Upper lobe of left lung (tissue), 6 donors: Measurements from ENCODE around the gene PRPS1. TPM values are rescaled to one million over a fixed set of nuclear protein-coding genes. Genes with fewer than 3 reads are reported as not detected.
"Not testable (repeated sequence)": the region's sequence is repeated elsewhere in the genome, so short reads cannot be mapped to it uniquely, and the experiment has no call there.

Experiments
- ATAC-seq, 2 donors: fragments of 200-7000 bp; cut with Tn5 transposase; one replicate each; pipeline ENCODE4 v1.9.1; 2022; ENCODE audit warnings: mild to moderate bottlenecking in 2 of 2, moderate library complexity in 2 of 2; ENCODE audit not compliant: low FRiP score in 2 of 2
- DNase-seq, 2 donors: peaks; one replicate each; pipeline ENCODE4 v3.0.0-alpha.2; 2019 to 2020
- H3K27ac ChIP-seq, 4 donors: fragments of 200-600 bp; sonication (generic); one replicate each; pipeline ENCODE4 v1.5.1; 2016 to 2019
- H3K27me3 ChIP-seq, 4 donors: fragments of 200-600 bp; sonication (generic); one replicate each; pipeline ENCODE4 v1.5.1; 2017 to 2019
- H3K36me3 ChIP-seq, 4 donors: fragments of 200-600 bp; sonication (generic); one replicate each; pipeline ENCODE4 v1.5.1; 2016 to 2019
- H3K4me1 ChIP-seq, 4 donors: fragments of 200-600 bp; sonication (generic); one replicate each; pipeline ENCODE4 v1.5.1; 2018 to 2019
- H3K4me3 ChIP-seq, 4 donors: fragments of 200-600 bp; sonication (generic); one replicate each; pipeline ENCODE4 v1.5.1; 2017 to 2019; ENCODE audit warnings: mild to moderate bottlenecking in 2 of 4, moderate library complexity in 1 of 4
- H3K9me3 ChIP-seq, 4 donors: fragments of 200-600 bp; sonication (generic); one replicate each; pipeline ENCODE4 v1.5.1; 2018 to 2019
- EP300 ChIP-seq, 4 donors: sonication (generic); formaldehyde crosslinking; IDR thresholded peaks; one replicate each; pipeline ENCODE4 v1.5.1; 2017; ENCODE audit warnings: antibody characterized with exemption in 4 of 4, control low read depth in 2 of 4
- POLR2A ChIP-seq, 4 donors: fragments of 450-650 bp; IDR thresholded peaks; one replicate each; pipeline ENCODE4 v1.5.1; 2016 to 2017; ENCODE audit warnings: antibody characterized with exemption in 4 of 4, mild to moderate bottlenecking in 2 of 4
- POLR2AphosphoS5 ChIP-seq, 2 donors: sonication (generic); formaldehyde crosslinking; IDR thresholded peaks; one replicate each; pipeline ENCODE4 v1.5.1; 2017; ENCODE audit warnings: antibody characterized with exemption in 2 of 2
- WGBS, 2 donors: methylation state at CpG; one replicate each; pipeline ENCODE4 v1.1.5; 2017 to 2018; 5-methylcytosine and 5-hydroxymethylcytosine counted together
- total RNA-seq, 6 donors: library from RNA; depleted of rRNA in 4 of 6; stranded (reverse); fragments of >200 nt in 4 of 6; gene quantifications; one replicate each; pipeline versions ENCODE4 v1.1.0 to v1.2.1, GENCODE V29; 2016 to 2021
- TF ChIP-seq, protein P1 (sequence below), 6 experiments: fragments of 450-650 bp in 4 of 6; fragments of 200-600 bp in 2 of 6; sonication (generic) in 2 of 6; IDR thresholded peaks; one replicate each; pipeline ENCODE4 v1.5.1; 2016 to 2019; ENCODE audit warnings: antibody characterized with exemption in 6 of 6
- donor health status: DM: no; HTN: no; CAD: no; lungs with moderate emphysema.
- donor health status: DM: no; HTN: yes; CAD: no; lungs with severe emphysema.

PRPS1 gene
- total RNA-seq, 6 donors from 2014 or later, result 10.5 to 32.7 (median 24.6) TPM

GRCh38 chrX:107602694-107603239, 25.5 kb upstream of the PRPS1 start:
- Histone ChIP-seq H3K27me3 (no peaks in the 10 kb centered on the region), H3K9me3 (no peaks in the 10 kb centered on the region), H3K4me3 (no peak overlapping the region), H3K36me3 (no peaks in the 10 kb centered on the region), H3K27ac (no peak overlapping the region), H3K4me1 (no peaks in the 10 kb centered on the region)
- 92% methylated on average over 14 of the region's 21 CpGs; no CpG with 5 or more reads in 1 of the 2 donors for WGBS, 2 donors
- peak in 1 of 2 donors; percentile 49 for DNase-seq
- no peak for ATAC-seq
- TF ChIP-seq POLR2AphosphoS5 (IDR thresholded peaks at IDR 0.05) (no peak), POLR2A (IDR thresholded peaks at IDR 0.05) (no peak), EP300 (IDR thresholded peaks at IDR 0.05) (no peak)
- TF ChIP-seq, protein P1, sequence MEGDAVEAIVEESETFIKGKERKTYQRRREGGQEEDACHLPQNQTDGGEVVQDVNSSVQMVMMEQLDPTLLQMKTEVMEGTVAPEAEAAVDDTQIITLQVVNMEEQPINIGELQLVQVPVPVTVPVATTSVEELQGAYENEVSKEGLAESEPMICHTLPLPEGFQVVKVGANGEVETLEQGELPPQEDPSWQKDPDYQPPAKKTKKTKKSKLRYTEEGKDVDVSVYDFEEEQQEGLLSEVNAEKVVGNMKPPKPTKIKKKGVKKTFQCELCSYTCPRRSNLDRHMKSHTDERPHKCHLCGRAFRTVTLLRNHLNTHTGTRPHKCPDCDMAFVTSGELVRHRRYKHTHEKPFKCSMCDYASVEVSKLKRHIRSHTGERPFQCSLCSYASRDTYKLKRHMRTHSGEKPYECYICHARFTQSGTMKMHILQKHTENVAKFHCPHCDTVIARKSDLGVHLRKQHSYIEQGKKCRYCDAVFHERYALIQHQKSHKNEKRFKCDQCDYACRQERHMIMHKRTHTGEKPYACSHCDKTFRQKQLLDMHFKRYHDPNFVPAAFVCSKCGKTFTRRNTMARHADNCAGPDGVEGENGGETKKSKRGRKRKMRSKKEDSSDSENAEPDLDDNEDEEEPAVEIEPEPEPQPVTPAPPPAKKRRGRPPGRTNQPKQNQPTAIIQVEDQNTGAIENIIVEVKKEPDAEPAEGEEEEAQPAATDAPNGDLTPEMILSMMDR (IDR thresholded peaks at IDR 0.05), result no peak

- no peaks in the 10 kb centered on the region for H3K4me1 ChIP-seq
- 67 to 86% methylated on average over 1 to 10 of the region's 13 CpGs for WGBS, 2 donors
- no peak for TF ChIP-seq POLR2AphosphoS5 (IDR thresholded peaks at IDR 0.05)
- no peak for TF ChIP-seq POLR2A (IDR thresholded peaks at IDR 0.05)
- no peak for TF ChIP-seq EP300 (IDR thresholded peaks at IDR 0.05)
- TF ChIP-seq, protein P1 (IDR thresholded peaks at IDR 0.05), result no peak
- ATAC-seq (no peak), DNase-seq (peak in 1 of 2 donors; percentile 41)
- H3K9me3 ChIP-seq, result no peaks in the 10 kb centered on the region
- no peak overlapping the region for H3K27ac ChIP-seq
- H3K4me3 ChIP-seq, result no peak overlapping the region
- no peaks in the 10 kb centered on the region for H3K36me3 ChIP-seq
- no peaks in the 10 kb centered on the region for H3K27me3 ChIP-seq
These were observed 24.7 kb upstream of the PRPS1 start for GRCh38 chrX:107603429-107604159.

GRCh38 chrX:107609061-107609460, 19.2 kb upstream of the PRPS1 start:
- ATAC-seq, H3K4me3 ChIP-seq, H3K9me3 ChIP-seq, H3K36me3 ChIP-seq, H3K27ac ChIP-seq, H3K27me3 ChIP-seq, H3K4me1 ChIP-seq, DNase-seq: not testable (repeated sequence)
- WGBS, 2 donors, result 78 to 95% methylated on average over 4 to 5 of the region's 5 CpGs

DNA sequence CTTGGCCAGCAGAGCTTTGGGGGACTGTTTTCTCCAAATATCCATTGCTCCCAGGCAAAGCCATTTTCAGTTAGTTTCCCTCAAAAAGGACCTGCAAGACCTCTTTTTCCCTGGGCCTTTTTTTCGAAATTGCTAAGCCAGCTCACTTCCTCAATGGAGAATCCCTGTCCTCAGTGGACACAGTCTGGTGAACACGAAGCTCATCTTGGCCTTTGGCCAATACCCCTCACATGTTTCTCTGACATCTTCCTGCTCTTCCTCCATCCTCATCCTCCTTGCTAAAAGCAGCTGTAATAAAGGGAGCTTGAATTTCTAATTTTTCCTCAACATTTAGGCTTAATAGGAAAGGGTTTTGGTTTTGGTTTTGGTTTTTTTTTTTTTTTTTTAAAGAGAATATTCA, 17.6 kb upstream of the PRPS1 start:
- no peak for DNase-seq
- no peak for TF ChIP-seq POLR2A (IDR thresholded peaks at IDR 0.05)
- no peak for TF ChIP-seq EP300 (IDR thresholded peaks at IDR 0.05)
- TF ChIP-seq, protein P1 (IDR thresholded peaks at IDR 0.05), result no peak
- TF ChIP-seq POLR2AphosphoS5 (IDR thresholded peaks at IDR 0.05), result no peak
- WGBS, 2 donors, result 37 to 41% methylated on average over 2 of the region's 2 CpGs

GRCh38 chrX:107619885-107620322, 8.4 kb upstream of the PRPS1 start:
- no peak for DNase-seq
- H3K4me3 ChIP-seq, result no peak overlapping the region
- no peak overlapping the region for H3K27ac ChIP-seq
- WGBS, 2 donors, result 67 to 71% methylated on average over 6 to 7 of the region's 7 CpGs
- TF ChIP-seq POLR2AphosphoS5 (IDR thresholded peaks at IDR 0.05) (no peak), EP300 (IDR thresholded peaks at IDR 0.05) (no peak), POLR2A (IDR thresholded peaks at IDR 0.05) (no peak)
- TF ChIP-seq, protein P1 (IDR thresholded peaks at IDR 0.05), result no peak
- no peaks in the 10 kb centered on the region for H3K9me3 ChIP-seq
- H3K27me3 ChIP-seq, result no peaks in the 10 kb centered on the region
- H3K36me3 ChIP-seq, result no peaks in the 10 kb centered on the region
- no peak for ATAC-seq
- no peaks in the 10 kb centered on the region for H3K4me1 ChIP-seq

More for the DNA sequence above, 17.6 kb upstream of the PRPS1 start:
- H3K27me3 ChIP-seq, result no peaks in the 10 kb centered on the region
- no peak for ATAC-seq
- no peak overlapping the region for H3K4me3 ChIP-seq
- H3K27ac ChIP-seq, result no peak overlapping the region
- no peaks in the 10 kb centered on the region for H3K36me3 ChIP-seq
- no peaks in the 10 kb centered on the region for H3K4me1 ChIP-seq
- H3K9me3 ChIP-seq, result no peaks in the 10 kb centered on the region
